Muscle layer of colon (tissue), 2 donors: ENCODE results near the gene PSMC3.

Source experiments
- H3K27ac ChIP-seq: one replicate; pipeline ENCODE4 v1.7.0; 2013; ENCODE audit warnings: low read depth, mild to moderate bottlenecking, low read length, moderate library complexity
- H3K27me3 ChIP-seq, 2 donors: one replicate each; pipeline ENCODE4 v1.7.0; 2013; ENCODE audit warnings: low read length in 2 of 2, mild to moderate bottlenecking in 2 of 2; ENCODE audit not compliant: insufficient read depth in 2 of 2, control insufficient read depth in 1 of 2
- H3K36me3 ChIP-seq: one replicate; pipeline ENCODE4 v1.7.0; 2013; ENCODE audit warnings: mild to moderate bottlenecking, low read length; ENCODE audit not compliant: insufficient read depth
- H3K4me1 ChIP-seq: one replicate; pipeline ENCODE4 v1.7.0; 2013; ENCODE audit warnings: mild to moderate bottlenecking, low read length; ENCODE audit not compliant: insufficient read depth
- H3K4me3 ChIP-seq, 2 donors: one replicate each; pipeline ENCODE4 v1.7.0; 2013; ENCODE audit warnings: low read length in 2 of 2, low read depth in 1 of 2, mild to moderate bottlenecking in 1 of 2, moderate library complexity in 1 of 2
- H3K9ac ChIP-seq: one replicate; pipeline ENCODE4 v1.7.0; 2013; ENCODE audit warnings: low read length
- H3K9me3 ChIP-seq: one replicate; pipeline ENCODE4 v1.7.0; 2013; ENCODE audit warnings: mild to moderate bottlenecking, low read length
- donor health status: abdominal sarcoma.
- donor health status: Adenocarcinoma of cecum.

The PSMC3 gene

GRCh38 chr11:47390422-47390760 is 35.8 kb downstream of the PSMC3 start:
- no peaks in the 10 kb centered on the region for H3K9me3 ChIP-seq
- H3K27me3 ChIP-seq = no peaks in the 10 kb centered on the region
- no peaks in the 10 kb centered on the region for H3K36me3 ChIP-seq
- no peak overlapping the region for H3K9ac ChIP-seq
- H3K4me1 ChIP-seq = no peaks in the 10 kb centered on the region
- H3K27ac ChIP-seq = no peak overlapping the region
- H3K4me3 ChIP-seq = no peak overlapping the region

GRCh38 chr11:47389577-47390421 is 36.4 kb downstream of the PSMC3 start:
- no peaks in the 10 kb centered on the region for H3K36me3 ChIP-seq
- no peaks in the 10 kb centered on the region for H3K27me3 ChIP-seq
- H3K9me3 ChIP-seq = no peaks in the 10 kb centered on the region
- H3K9ac ChIP-seq = no peak overlapping the region
- H3K4me1 ChIP-seq = no peaks in the 10 kb centered on the region
- no peak overlapping the region for H3K27ac ChIP-seq
- H3K4me3 ChIP-seq = no peak overlapping the region

GRCh38 chr11:47388697-47389576 is 37.3 kb downstream of the PSMC3 start:
- Histone ChIP-seq H3K27ac (no peak overlapping the region), H3K27me3 (no peaks in the 10 kb centered on the region), H3K9ac (no peak overlapping the region), H3K4me3 (no peak overlapping the region), H3K9me3 (no peaks in the 10 kb centered on the region), H3K4me1 (no peaks in the 10 kb centered on the region), H3K36me3 (no peaks in the 10 kb centered on the region)

- no peaks in the 10 kb centered on the region for H3K36me3 ChIP-seq
- no peak overlapping the region for H3K9ac ChIP-seq
- H3K9me3 ChIP-seq = no peaks in the 10 kb centered on the region
- H3K4me1 ChIP-seq = no peaks in the 10 kb centered on the region
- H3K27ac ChIP-seq = no peak overlapping the region
- H3K4me3 ChIP-seq = no peak overlapping the region
- no peaks in the 10 kb centered on the region for H3K27me3 ChIP-seq
Measured at GRCh38 chr11:47387944-47388696, 38.1 kb downstream of the PSMC3 start.

- Histone ChIP-seq H3K27ac (no peak overlapping the region), H3K9ac (no peak overlapping the region), H3K27me3 (no peaks in the 10 kb centered on the region), H3K36me3 (no peaks in the 10 kb centered on the region), H3K9me3 (no peaks in the 10 kb centered on the region), H3K4me1 (no peaks in the 10 kb centered on the region), H3K4me3 (no peak overlapping the region)
Measured at GRCh38 chr11:47384498-47384897, 41.7 kb downstream of the PSMC3 start.

- no peak overlapping the region for H3K9ac ChIP-seq
- H3K27ac ChIP-seq = no peak overlapping the region
- H3K4me1 ChIP-seq = no peaks in the 10 kb centered on the region
- no peaks in the 10 kb centered on the region for H3K27me3 ChIP-seq
- no peak overlapping the region for H3K4me3 ChIP-seq
- no peaks in the 10 kb centered on the region for H3K9me3 ChIP-seq
- no peaks in the 10 kb centered on the region for H3K36me3 ChIP-seq
Measured at GRCh38 chr11:47383071-47383470, 43.2 kb downstream of the PSMC3 start.

GRCh38 chr11:47380078-47380477 is 46.2 kb downstream of the PSMC3 start:
- H3K4me1 ChIP-seq = no peaks in the 10 kb centered on the region
- no peaks in the 10 kb centered on the region for H3K36me3 ChIP-seq
- H3K4me3 ChIP-seq = no peak overlapping the region
- no peaks in the 10 kb centered on the region for H3K27me3 ChIP-seq
- no peak overlapping the region for H3K9ac ChIP-seq
- no peak overlapping the region for H3K27ac ChIP-seq
- no peaks in the 10 kb centered on the region for H3K9me3 ChIP-seq

- H3K4me1 ChIP-seq = no peaks in the 10 kb centered on the region
- no peaks in the 10 kb centered on the region for H3K9me3 ChIP-seq
- no peak overlapping the region for H3K9ac ChIP-seq
- H3K4me3 ChIP-seq = no peak overlapping the region
- H3K27me3 ChIP-seq = no peaks in the 10 kb centered on the region
- H3K27ac ChIP-seq = no peak overlapping the region
- no peaks in the 10 kb centered on the region for H3K36me3 ChIP-seq
Measured at GRCh38 chr11:47379317-47379716, 46.9 kb downstream of the PSMC3 start.

GRCh38 chr11:47378836-47379170 is 47.4 kb downstream of the PSMC3 start:
- H3K36me3 ChIP-seq = no peaks in the 10 kb centered on the region
- no peaks in the 10 kb centered on the region for H3K27me3 ChIP-seq
- H3K27ac ChIP-seq = no peak overlapping the region
- H3K9ac ChIP-seq = no peak overlapping the region
- no peak overlapping the region for H3K4me3 ChIP-seq
- no peaks in the 10 kb centered on the region for H3K9me3 ChIP-seq
- no peaks in the 10 kb centered on the region for H3K4me1 ChIP-seq

- no peaks in the 10 kb centered on the region for H3K9me3 ChIP-seq
- no peak within 1 kb of the TSS for H3K9ac ChIP-seq
- H3K4me1 ChIP-seq = no peaks in the 10 kb centered on the region
- H3K36me3 ChIP-seq = no peaks in the 10 kb centered on the region
- H3K27ac ChIP-seq = no peak within 1 kb of the TSS
- H3K4me3 ChIP-seq = no peak within 1 kb of the TSS
- H3K27me3 ChIP-seq = no peaks in the 10 kb centered on the region
Measured at GRCh38 chr11:47378010-47378835, 48.0 kb downstream of the PSMC3 start, which contains the start of gene SPI1. Gene SPI1 (minus strand): TSS chr11:47378547. CDS start chr11:47378353, 194 bp downstream.
